ENCODE data around the gene RNF152.
A peak's percentile ranks its signal among the peaks of the same experiment; 100 is the strongest.
"Not testable (repeated sequence)": the region's sequence is repeated elsewhere in the genome, so short reads cannot be mapped to it uniquely, and the experiment has no call there.

RNF152 gene

DNA sequence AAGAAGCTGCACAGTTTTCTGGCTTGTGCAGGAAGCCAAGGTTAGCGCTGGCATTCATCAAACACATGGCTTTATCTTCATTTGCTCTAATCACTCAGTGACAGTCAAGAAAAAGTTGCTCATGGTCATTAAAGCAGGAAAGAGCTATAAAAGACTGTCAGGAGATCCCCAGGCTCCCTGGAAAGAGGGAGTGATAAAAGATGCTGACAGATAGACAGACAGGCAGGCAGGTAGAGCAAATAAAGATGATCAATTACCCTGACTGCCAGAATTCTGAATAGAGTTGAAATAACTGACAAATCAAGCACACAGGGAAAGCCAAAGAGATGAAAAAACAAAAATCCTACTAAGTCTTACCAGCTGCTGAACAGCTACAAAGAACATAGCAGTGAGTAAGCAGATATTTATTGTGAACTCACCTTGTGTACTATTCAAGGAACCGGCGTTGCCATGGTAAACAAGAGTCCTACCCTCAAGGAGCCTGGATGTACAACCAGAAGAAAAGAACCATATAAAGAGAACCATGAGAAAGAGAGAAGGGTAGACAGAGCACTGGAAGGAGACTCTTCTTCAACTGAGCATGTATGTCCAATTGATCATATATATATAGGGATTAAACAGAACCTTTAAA lies 68.0 kb downstream of the RNF152 start:
- H3K4me1 Mint-ChIP-seq, result no peaks in the 10 kb centered on the region

GRCh38 chr18:61823595-61823994 lies 69.2 kb downstream of the RNF152 start:
- Mint-ChIP-seq H3K36me3 (no peaks in the 10 kb centered on the region), H3K4me1 (no peaks in the 10 kb centered on the region), H3K4me3 (no peak overlapping the region), H3K27ac (no peak overlapping the region), H3K9me3 (no peaks in the 10 kb centered on the region)
- ATAC-seq (no peak), DNase-seq (ENCODE audit: low spot score in 2 of 2) (no peak)

More for the DNA sequence above, 68.0 kb downstream of the RNF152 start:
- Mint-ChIP-seq H3K9me3 (no peaks in the 10 kb centered on the region), H3K27ac (no peak overlapping the region), H3K4me3 (no peak overlapping the region), H3K36me3 (no peaks in the 10 kb centered on the region)
- DNase-seq (ENCODE audit: low spot score in 2 of 2) (no peak), ATAC-seq (no peak)

- no peak for DNase-seq (ENCODE audit: low spot score in 2 of 2)
- no peak for ATAC-seq
- Mint-ChIP-seq H3K27ac (no peak overlapping the region), H3K4me3 (no peak overlapping the region), H3K36me3 (no peaks in the 10 kb centered on the region), H3K9me3 (no peaks in the 10 kb centered on the region), H3K4me1 (no peaks in the 10 kb centered on the region)
These were observed 69.9 kb downstream of the RNF152 start for GRCh38 chr18:61822879-61823278.

GRCh38 chr18:61821748-61822147 lies 71.1 kb downstream of the RNF152 start:
- Mint-ChIP-seq H3K4me1 (no peaks in the 10 kb centered on the region), H3K9me3 (no peaks in the 10 kb centered on the region), H3K27ac (no peak overlapping the region), H3K4me3 (no peak overlapping the region), H3K36me3 (no peaks in the 10 kb centered on the region)
- no peak for DNase-seq (ENCODE audit: low spot score in 2 of 2)
- no peak for ATAC-seq

- Mint-ChIP-seq H3K36me3 (no peaks in the 10 kb centered on the region), H3K9me3 (no peaks in the 10 kb centered on the region), H3K4me1 (no peaks in the 10 kb centered on the region), H3K4me3 (no peak overlapping the region), H3K27ac (no peak overlapping the region)
- peak; percentile 21 for ATAC-seq
- no peak for DNase-seq (ENCODE audit: low spot score in 2 of 2)
These were observed 71.9 kb downstream of the RNF152 start for GRCh38 chr18:61820882-61821281.

DNA sequence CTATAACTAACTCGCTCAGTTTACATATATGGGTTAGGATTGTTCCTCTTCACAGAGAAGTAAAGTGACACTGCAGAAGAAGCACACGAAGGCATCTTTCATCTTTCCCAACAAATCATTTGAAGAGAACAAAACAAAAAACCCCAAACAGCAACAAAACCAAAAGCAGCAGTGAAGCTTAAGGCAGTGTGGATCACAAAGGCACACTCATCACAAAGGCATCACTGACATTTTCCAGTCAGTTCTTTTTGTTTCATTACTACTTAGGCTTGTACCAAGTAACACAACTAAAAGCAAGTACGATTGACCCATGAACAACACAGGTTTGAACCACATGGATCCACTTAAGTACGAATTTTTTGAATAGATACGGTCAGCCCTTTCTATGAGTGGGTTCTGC lies 75.7 kb downstream of the RNF152 start:
- Mint-ChIP-seq H3K4me1 (no peaks in the 10 kb centered on the region), H3K36me3 (no peaks in the 10 kb centered on the region), H3K4me3 (no peak overlapping the region), H3K9me3 (no peaks in the 10 kb centered on the region), H3K27ac (no peak overlapping the region)
- DNase-seq (ENCODE audit: low spot score in 2 of 2) (no peak), ATAC-seq (no peak)

DNA sequence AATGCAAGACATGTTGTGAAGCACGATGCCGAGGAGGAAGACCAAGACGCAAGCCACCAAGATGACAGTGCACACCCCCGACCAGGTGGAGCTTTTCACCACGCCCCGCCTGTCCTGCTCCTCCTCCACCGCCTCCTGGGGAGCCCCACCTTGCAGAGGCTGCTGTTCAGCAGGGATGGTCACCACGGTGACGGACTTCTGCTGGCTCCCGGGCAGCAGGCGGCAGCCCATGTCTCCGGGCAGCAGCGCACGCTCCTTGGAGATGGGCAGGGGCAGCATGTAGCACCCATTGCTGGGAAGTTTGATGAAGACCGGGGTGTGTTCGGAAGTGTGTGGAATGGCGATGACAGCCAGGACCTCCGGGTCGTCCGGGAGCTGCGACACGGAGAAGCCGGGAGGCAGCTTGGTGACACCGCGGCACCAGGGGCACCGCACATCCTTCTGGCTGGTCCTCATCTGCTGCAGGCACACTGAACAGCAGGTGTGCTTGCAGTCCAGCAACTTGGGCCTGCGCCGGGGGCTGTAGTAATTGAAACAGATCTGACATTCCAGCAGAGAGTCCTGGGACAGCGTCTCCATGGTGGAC lies 76.8 kb downstream of the RNF152 start:
- no peak overlapping the region for H3K4me3 Mint-ChIP-seq
- H3K9me3 Mint-ChIP-seq, result no peaks in the 10 kb centered on the region
- no peaks in the 10 kb centered on the region for H3K4me1 Mint-ChIP-seq
- DNase-seq (ENCODE audit: low spot score in 2 of 2) (no peak), ATAC-seq (no peak)
- no peak overlapping the region for H3K27ac Mint-ChIP-seq
- H3K36me3 Mint-ChIP-seq, result no peaks in the 10 kb centered on the region

DNA sequence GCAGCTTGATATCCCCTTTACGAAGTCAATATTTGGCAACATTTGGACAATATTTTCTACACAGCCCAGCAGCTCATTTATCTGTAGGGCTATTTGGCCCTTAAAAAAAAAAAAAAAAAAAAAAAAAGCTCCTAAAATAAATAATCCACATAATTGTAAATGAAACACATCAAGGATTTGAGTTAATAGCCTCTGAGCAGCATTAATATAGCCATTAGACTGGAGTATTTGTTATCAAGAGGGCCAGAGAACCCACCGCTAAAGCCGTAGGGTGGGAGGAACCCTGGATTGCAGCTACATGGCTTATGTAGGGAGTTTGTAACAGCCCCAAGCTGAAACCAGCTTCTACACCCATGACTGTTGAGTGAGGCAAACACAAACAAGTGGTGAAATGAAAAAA lies 84.5 kb downstream of the RNF152 start:
- H3K36me3 Mint-ChIP-seq, result no peaks in the 10 kb centered on the region
- ATAC-seq, result no peak
- no peak for DNase-seq (ENCODE audit: low spot score in 2 of 2)
- no peak overlapping the region for H3K27ac Mint-ChIP-seq
- H3K4me1 Mint-ChIP-seq, result no peaks in the 10 kb centered on the region
- H3K9me3 Mint-ChIP-seq, result no peaks in the 10 kb centered on the region
- no peak overlapping the region for H3K4me3 Mint-ChIP-seq

DNA sequence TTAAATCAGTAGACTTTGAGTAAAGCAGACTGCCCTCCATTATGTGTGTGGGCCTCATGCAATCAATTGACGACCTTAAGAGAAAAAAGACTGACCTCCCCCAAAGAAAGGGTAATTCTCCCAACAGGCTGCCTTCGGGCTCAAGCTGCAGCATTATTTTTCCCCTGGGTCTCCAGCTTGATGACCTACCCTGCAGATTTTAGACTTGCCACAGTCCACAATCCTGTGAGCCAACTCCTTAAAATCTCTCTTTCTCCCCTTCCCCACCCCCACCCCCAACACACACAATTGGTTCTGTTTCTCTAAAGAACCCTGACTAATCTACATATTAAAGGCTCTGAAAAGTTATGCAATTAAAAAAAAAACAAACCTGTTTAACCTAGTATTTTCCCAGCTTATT lies 89.4 kb downstream of the RNF152 start:
- H3K9me3 Mint-ChIP-seq, result no peaks in the 10 kb centered on the region
- H3K27ac Mint-ChIP-seq, result no peak overlapping the region
- H3K36me3 Mint-ChIP-seq, result no peaks in the 10 kb centered on the region
- no peak overlapping the region for H3K4me3 Mint-ChIP-seq
- no peaks in the 10 kb centered on the region for H3K4me1 Mint-ChIP-seq
- ATAC-seq (no peak), DNase-seq (ENCODE audit: low spot score in 2 of 2) (no peak)

DNA sequence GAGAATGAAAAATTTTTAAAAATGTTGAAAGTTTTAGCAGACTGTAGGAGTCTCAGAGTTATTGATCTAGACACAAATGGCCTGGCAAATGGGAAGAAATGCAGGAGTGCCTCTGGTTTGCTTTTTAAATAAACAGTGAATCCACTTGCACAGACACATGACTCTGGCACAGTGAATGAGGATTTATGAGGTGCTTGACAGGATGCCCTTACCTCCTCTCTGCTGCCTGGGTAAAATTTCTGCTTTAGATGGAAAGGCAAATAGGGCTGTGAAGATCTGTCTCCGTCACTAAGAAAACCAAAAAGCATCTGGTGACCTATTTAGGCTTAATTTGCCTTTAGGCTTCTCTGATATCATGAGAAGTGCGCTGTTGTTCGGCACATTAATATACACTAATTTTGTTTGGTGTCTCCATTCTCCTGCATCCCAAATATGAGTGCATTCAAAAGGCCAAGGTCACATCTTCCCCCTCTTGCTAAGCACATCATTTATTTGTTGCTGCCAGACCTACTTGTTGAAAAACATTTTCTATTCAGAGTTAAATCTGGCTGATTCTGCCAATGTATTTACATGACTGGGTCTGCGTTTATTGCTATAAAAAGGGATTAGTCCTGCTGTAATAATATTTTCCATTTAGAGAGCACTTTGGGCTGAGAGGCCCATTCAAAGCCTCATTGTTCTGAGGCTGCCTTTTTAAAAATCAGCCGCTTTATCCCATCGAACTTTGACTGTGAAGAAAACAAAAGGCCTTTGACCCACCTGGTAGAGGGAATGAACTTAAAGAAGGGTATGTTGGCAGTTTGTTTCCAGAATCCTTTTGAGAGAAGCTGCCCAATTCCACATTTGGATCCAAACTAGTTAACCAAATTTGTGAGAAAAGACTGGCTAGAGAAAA lies 94.9 kb downstream of the RNF152 start:
- Mint-ChIP-seq H3K4me3 (no peak overlapping the region), H3K9me3 (no peaks in the 10 kb centered on the region), H3K27ac (no peak overlapping the region), H3K4me1 (no peaks in the 10 kb centered on the region), H3K36me3 (no peaks in the 10 kb centered on the region)
- DNase-seq (ENCODE audit: low spot score in 2 of 2), result no peak
- no peak for ATAC-seq

DNA sequence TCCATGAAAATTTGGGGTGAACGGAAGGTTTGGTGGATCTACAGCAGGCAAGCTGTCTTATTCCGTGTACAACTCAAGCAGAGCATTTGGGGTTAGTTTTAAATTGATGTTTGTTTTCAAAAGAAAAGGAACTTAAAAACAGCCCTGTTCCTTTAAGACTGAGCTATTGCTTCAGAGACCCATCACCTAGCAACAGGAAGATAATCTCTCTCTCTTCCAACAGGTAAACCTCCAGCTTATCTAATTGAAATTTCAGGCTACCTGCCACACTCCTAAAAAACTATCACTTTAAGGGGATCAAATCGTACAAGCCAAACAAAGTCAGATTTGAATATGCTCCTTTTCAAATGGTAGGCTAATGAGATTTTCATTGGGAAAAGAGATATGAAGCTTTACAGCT lies 101.8 kb downstream of the RNF152 start:
- no peaks in the 10 kb centered on the region for H3K4me1 Mint-ChIP-seq
- H3K9me3 Mint-ChIP-seq, result peaks cover 4% of the 10 kb centered on the region
- no peaks in the 10 kb centered on the region for H3K36me3 Mint-ChIP-seq
- H3K27ac Mint-ChIP-seq, result no peak overlapping the region
- ATAC-seq, result no peak
- DNase-seq (ENCODE audit: low spot score in 2 of 2), result no peak
- H3K4me3 Mint-ChIP-seq, result no peak overlapping the region

GRCh38 chr18:61787011-61787670 lies 105.7 kb downstream of the RNF152 start:
- not testable (repeated sequence) for H3K9me3 Mint-ChIP-seq; H3K4me1 Mint-ChIP-seq; H3K36me3 Mint-ChIP-seq; H3K27ac Mint-ChIP-seq; DNase-seq (ENCODE audit: low spot score in 2 of 2); H3K4me3 Mint-ChIP-seq; ATAC-seq

DNA sequence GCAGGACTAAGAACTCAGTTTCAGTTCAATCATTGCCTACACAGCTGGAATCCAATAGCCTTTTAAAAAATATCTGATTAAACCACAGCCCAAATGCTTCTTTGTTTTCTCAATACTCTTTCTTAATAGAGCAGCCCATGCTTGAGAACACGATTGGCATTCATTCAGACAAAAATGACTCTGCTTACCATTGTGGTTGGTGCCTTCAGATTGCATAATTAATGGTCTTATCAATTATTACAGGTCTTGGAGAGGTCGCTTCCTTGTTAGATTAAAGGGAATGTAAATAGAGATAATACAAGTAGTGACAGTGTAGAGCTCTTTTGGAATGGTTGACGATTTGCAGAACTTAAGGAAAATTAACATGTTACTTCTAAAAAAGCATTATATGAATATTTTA lies 107.2 kb downstream of the RNF152 start:
- no peak overlapping the region for H3K27ac Mint-ChIP-seq
- peaks cover 4% of the 10 kb centered on the region for H3K9me3 Mint-ChIP-seq
- no peaks in the 10 kb centered on the region for H3K4me1 Mint-ChIP-seq
- ATAC-seq (no peak), DNase-seq (ENCODE audit: low spot score in 2 of 2) (no peak)
- H3K4me3 Mint-ChIP-seq, result no peak overlapping the region
- H3K36me3 Mint-ChIP-seq, result no peaks in the 10 kb centered on the region

DNA sequence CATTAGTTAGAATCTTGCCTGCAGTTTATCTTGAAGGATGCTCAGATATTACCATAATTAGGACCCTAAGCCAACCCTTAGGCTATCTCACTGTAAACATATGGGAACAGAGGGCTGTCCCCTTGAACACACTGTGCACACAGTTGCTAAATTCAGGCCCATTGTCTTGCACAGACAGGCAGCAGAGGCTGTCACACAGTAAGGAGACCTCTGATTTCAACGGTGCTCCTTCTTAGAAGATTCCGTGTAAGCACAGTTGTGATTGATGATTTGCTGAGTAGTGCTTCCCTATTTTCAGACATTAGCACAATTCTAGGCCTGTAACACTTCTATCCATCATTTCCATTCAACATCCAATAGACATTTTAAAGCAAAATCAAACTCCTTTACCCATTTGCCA lies 108.0 kb downstream of the RNF152 start:
- Mint-ChIP-seq H3K4me3 (no peak overlapping the region), H3K4me1 (no peaks in the 10 kb centered on the region), H3K36me3 (no peaks in the 10 kb centered on the region), H3K27ac (no peak overlapping the region), H3K9me3 (peaks cover 4% of the 10 kb centered on the region)
- ATAC-seq (no peak), DNase-seq (ENCODE audit: low spot score in 2 of 2) (no peak)

GRCh38 chr18:61782545-61782944 lies 110.3 kb downstream of the RNF152 start:
- no peak overlapping the region for H3K27ac Mint-ChIP-seq

More at GRCh38 chr18:61782545-61782944, 110.3 kb downstream of the RNF152 start:
- Mint-ChIP-seq H3K4me1 (no peaks in the 10 kb centered on the region), H3K9me3 (peaks cover 4% of the 10 kb centered on the region), H3K4me3 (no peak overlapping the region), H3K36me3 (no peaks in the 10 kb centered on the region)
- ATAC-seq (no peak), DNase-seq (ENCODE audit: low spot score in 2 of 2) (no peak)

Data from stimulated activated effector memory CD8-positive, alpha-beta T cell treated with anti-CD3 and anti-CD28 coated beads, Interleukin-12 subunit alpha, Interleukin-12 subunit beta, amount 100 ng/mL, for 72 hours (primary cell).